Hepatocyte (in vitro differentiated cells): ENCODE results near the gene EIF3C. TPM values are rescaled to one million over a fixed set of nuclear protein-coding genes. Genes with fewer than 3 reads are reported as not detected.

ENCODE experiments used
- microRNA-seq: library from miRNA; unstranded; fragments of <30 nt; microRNA quantifications from one replicate; pipeline ENCODE4, GENCODE V29; 2017
- polyA plus RNA-seq: library from polyadenylated mRNA; unstranded; fragments of >200 nt; fragmentation: Nextera tagmentation; extraction: Ambion mirVana; gene quantifications from 2 replicates; pipeline ENCODE4 v1.2.1, GENCODE V29; 2016
- small RNA-seq: library from RNA; depleted of rRNA; stranded (forward); fragments of <200 nt; gene quantifications from one replicate; pipeline ENCODE3, GENCODE V24; 2014
- total RNA-seq: library from RNA; depleted of rRNA; stranded (reverse); fragments of >200 nt; gene quantifications from 2 replicates; pipeline ENCODE4 v1.2.3, GENCODE V29; 2014

EIF3C gene
- total and polyA plus RNA-seq, 2 experiments from 2014 or later, result 130 to 439 TPM

Small RNA genes within 50 kb of the gene (microRNA-seq; reads per million reads assigned to microRNA genes)
- not detected for gene MIR6862-2

Small RNA genes within 50 kb of the gene (small RNA-seq; reads per million reads assigned to genes)
- gene MIR6862-2, result not detected

Other genes with a start within 250 kb of the EIF3C start
- gene NPIPB7, start 239.1 kb upstream of the EIF3C start, total RNA-seq, result not detected in 2 replicates
- gene NPIPB7, start 239.1 kb upstream of the EIF3C start, polyA plus RNA-seq, result not detected in 2 replicates
- gene CLN3, start 219.4 kb upstream of the EIF3C start, total RNA-seq, result 43.4 and 62.1 TPM in 2 replicates
- 94.1 and 102 TPM in 2 replicates for gene CLN3, start 219.4 kb upstream of the EIF3C start, polyA plus RNA-seq
- gene APOBR, start 216.8 kb upstream of the EIF3C start, total RNA-seq, result 0.04 and 0.13 TPM in 2 replicates
- gene APOBR, start 216.8 kb upstream of the EIF3C start, polyA plus RNA-seq, result 0.22 and 0.26 TPM in 2 replicates
- gene IL27, start 204.6 kb upstream of the EIF3C start, total RNA-seq, result not detected in 2 replicates
- not detected in 2 replicates for gene IL27, start 204.6 kb upstream of the EIF3C start, polyA plus RNA-seq
- gene NUPR1, start 172.5 kb upstream of the EIF3C start, total RNA-seq, result 18.0 and 18.3 TPM in 2 replicates
- 118 and 130 TPM in 2 replicates for gene NUPR1, start 172.5 kb upstream of the EIF3C start, polyA plus RNA-seq
- 12.7 and 12.8 TPM in 2 replicates for gene SGF29, start 157.5 kb upstream of the EIF3C start, total RNA-seq
- 14.1 and 17.1 TPM in 2 replicates for gene SGF29, start 157.5 kb upstream of the EIF3C start, polyA plus RNA-seq
- gene SULT1A2, start 114.4 kb upstream of the EIF3C start, total RNA-seq, result 0.60 and 1.8 TPM in 2 replicates
- gene SULT1A2, start 114.4 kb upstream of the EIF3C start, polyA plus RNA-seq, result 3.6 and 4.5 TPM in 2 replicates
- 15.0 and 15.5 TPM in 2 replicates for gene SULT1A1, start 101.4 kb upstream of the EIF3C start, total RNA-seq
- 18.8 and 19.5 TPM in 2 replicates for gene SULT1A1, start 101.4 kb upstream of the EIF3C start, polyA plus RNA-seq
- gene NPIPB8, start 73.4 kb upstream of the EIF3C start, total RNA-seq, result not detected in 2 replicates
- 0.47 TPM in 1 of 2 replicates, not detected in the other for gene NPIPB8, start 73.4 kb upstream of the EIF3C start, polyA plus RNA-seq
- gene NPIPB9, start 40.3 kb downstream of the EIF3C start, total RNA-seq, result 3.0 and 3.2 TPM in 2 replicates
- gene NPIPB9, start 40.3 kb downstream of the EIF3C start, polyA plus RNA-seq, result 1.0 and 1.5 TPM in 2 replicates
- 29.3 and 50.4 TPM in 2 replicates for gene ATXN2L, start 111.5 kb downstream of the EIF3C start, total RNA-seq
- gene ATXN2L, start 111.5 kb downstream of the EIF3C start, polyA plus RNA-seq, result 124 and 128 TPM in 2 replicates
- gene TUFM, start 134.9 kb downstream of the EIF3C start, total RNA-seq, result 106 and 107 TPM in 2 replicates
- 214 and 244 TPM in 2 replicates for gene TUFM, start 134.9 kb downstream of the EIF3C start, polyA plus RNA-seq
- 15.1 and 22.6 TPM in 2 replicates for gene SH2B1, start 152.4 kb downstream of the EIF3C start, total RNA-seq
- 25.9 and 29.2 TPM in 2 replicates for gene SH2B1, start 152.4 kb downstream of the EIF3C start, polyA plus RNA-seq
- gene ATP2A1, start 167.0 kb downstream of the EIF3C start, total RNA-seq, result 0.13 and 0.72 TPM in 2 replicates
- gene ATP2A1, start 167.0 kb downstream of the EIF3C start, polyA plus RNA-seq, result 0.49 and 2.3 TPM in 2 replicates
- gene RABEP2, start 213.8 kb downstream of the EIF3C start, total RNA-seq, result 27.5 and 37.2 TPM in 2 replicates
- gene RABEP2, start 213.8 kb downstream of the EIF3C start, polyA plus RNA-seq, result 25.9 and 30.3 TPM in 2 replicates
- gene CD19, start 220.5 kb downstream of the EIF3C start, total RNA-seq, result not detected in 2 replicates
- not detected in 2 replicates for gene CD19, start 220.5 kb downstream of the EIF3C start, polyA plus RNA-seq
- 17.3 and 17.4 TPM in 2 replicates for gene NFATC2IP, start 239.5 kb downstream of the EIF3C start, total RNA-seq
- 19.7 and 22.3 TPM in 2 replicates for gene NFATC2IP, start 239.5 kb downstream of the EIF3C start, polyA plus RNA-seq